Activated CD4-positive, CD25-positive, alpha-beta regulatory T cell treated with anti-CD3 and anti-CD28 coated beads, Interleukin-2, amount 50 U/mL, for 72 hours (primary cell): Measurements from ENCODE around the gene AJAP1.

Experiments used
- DNase-seq: peaks from one replicate; pipeline ENCODE4 v3.0.0; 2021

The AJAP1 gene

DNA sequence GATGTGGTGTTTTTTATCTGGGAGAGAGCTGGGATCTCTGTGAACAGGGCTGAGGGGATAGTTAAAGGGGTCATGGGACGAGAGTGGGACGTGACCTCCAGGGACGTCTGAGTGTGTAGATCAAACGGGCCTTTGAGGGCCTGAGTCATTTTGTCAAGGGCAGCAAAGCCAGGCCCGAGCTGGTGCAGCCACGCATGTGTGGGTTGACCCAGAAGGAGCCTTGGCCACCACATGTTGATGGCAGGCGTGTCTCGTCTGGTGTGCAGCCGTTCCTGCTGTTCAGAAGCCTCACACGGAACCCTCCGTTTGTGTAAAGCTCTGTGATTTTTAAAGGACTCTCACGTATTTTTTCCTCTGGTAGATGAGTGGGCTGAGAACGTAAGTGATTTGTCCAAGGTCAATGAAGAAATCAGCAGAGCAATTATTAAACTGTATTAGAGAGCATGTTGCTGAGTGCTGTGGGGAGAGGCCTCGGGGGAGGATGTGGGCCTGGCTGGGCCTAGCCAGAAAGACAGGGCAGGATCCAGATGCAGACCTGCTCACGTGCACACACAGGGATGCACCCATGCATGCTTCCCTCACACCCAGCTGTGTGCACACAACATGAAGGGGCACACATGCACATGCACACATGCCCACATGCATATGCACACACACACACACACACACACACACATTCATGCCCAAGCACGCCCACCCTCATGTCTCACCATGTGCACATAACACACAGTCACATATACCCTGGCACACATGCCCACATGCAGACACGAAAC, 89.8 kb downstream of the AJAP1 start:
- DNase-seq, result no peak

GRCh38 chr1:4745560-4745959, 91.2 kb downstream of the AJAP1 start:
- no peak for DNase-seq

DNA sequence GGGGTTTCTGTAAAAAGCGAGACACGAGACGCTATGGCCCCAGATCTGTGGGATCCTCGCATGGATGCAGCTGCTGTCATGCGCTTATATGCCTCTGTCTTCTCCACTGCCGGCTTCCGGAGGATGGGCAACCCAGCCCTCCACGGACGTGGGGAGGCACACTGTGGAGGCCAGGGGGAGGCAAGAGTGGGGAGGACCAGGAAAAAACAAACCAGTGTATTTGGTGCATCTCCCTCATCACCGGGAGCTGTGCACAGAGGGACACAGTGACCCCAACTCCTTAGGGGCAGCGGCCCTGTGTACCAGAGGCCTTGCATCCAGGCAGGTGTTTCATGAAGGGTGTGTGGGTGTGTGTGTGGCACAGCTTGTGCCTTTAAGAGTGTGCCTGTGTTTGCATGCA, 95.0 kb downstream of the AJAP1 start:
- no peak for DNase-seq

- no peak for DNase-seq
These were observed 95.8 kb downstream of the AJAP1 start for GRCh38 chr1:4750177-4750576.

DNA sequence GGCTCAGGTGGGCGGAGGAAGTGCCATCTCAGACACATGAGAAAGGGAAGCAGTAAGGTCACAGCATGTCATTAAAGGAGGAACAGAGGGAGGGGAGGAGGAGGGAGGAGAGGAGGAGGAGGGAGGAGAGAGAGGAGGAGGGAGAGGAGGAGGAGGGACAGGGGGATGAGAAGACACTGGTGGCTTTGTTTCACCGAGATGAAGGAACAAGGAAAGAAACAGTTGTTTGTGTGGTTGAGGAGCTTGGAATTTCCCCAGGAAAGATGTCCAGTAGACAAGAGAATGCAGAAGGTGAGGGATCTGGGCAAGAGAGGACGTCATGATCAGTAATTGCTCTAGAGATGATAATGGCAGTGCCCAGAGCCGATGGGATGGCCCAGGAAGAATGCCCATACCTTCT, 97.7 kb downstream of the AJAP1 start:
- DNase-seq, result no peak

DNA sequence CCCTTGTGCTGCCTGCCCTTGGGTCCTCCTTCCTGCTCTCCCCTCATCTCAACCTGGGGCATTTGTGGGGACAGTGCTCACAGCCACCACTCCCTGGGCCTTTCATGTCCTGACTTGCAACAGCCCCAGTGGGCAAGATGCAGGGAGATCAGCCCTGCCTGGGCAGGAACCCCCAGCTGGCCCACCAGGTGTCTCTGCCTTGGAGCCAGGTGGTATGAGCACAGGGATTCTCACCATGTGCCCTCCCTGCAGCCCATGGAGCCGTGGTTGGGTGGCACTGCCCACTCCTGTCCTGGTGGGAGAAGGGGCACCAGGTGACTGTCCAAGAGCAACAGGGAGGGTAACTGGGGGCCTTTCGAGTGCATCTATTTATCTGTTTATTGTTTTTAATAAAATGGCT, 100.4 kb downstream of the AJAP1 start:
- DNase-seq, result no peak

- no peak for DNase-seq
These were observed 101.0 kb downstream of the AJAP1 start for GRCh38 chr1:4755301-4755845.

DNA sequence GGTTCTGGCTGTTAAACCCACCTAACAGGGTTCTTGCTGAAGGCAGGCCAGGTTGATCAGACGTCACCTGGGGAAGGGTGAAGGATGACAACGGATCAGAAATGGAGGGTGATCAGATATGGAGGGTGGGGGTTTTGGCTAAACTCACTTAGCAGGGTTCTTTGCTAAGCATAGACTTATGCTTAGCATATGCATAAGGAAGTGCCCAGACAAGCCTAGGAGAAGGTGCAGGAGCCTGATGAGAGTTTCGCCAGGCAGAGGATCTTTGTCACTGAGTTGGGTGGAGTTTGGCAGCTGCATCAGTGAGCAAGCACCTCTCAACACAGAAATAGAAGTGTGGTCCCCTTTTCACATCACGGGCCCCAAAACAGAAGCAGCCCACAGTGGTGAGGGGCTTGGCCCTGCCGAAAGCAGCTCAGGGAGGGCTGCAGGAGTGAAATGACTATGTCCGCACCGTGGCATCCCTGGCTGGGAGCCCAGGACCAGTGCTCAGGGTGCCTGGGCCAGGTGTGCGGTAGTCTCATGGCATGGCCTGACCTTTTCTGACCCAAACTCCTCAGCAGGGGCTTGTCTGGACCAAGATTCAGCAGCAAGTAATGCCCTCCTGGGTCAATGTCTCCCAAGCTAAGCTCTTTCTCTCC, 101.6 kb downstream of the AJAP1 start:
- DNase-seq, result no peak

GRCh38 chr1:4756851-4757580, 102.6 kb downstream of the AJAP1 start:
- DNase-seq, result no peak

- DNase-seq, result no peak
These were observed 105.3 kb downstream of the AJAP1 start for GRCh38 chr1:4759671-4760070.

DNA sequence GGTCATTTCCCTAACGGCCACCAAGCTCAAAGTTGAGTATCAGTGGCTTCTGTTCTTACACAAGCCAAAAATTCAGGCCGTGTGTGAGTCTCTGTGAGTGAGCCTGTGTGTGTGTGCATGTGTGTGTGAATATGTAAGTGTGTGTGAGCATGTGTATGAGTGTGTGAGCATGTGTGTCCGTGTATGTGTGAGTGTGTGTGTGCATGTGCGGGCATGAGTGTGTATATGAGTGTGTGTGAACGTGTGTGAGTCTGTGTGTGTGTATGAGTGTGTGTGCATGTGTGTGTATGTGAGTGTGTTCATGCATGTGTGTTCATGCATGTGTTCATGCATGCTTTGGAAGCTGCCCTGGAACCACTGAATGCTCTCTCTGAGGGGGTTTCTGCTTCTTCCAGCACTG, 105.7 kb downstream of the AJAP1 start:
- no peak for DNase-seq

DNA sequence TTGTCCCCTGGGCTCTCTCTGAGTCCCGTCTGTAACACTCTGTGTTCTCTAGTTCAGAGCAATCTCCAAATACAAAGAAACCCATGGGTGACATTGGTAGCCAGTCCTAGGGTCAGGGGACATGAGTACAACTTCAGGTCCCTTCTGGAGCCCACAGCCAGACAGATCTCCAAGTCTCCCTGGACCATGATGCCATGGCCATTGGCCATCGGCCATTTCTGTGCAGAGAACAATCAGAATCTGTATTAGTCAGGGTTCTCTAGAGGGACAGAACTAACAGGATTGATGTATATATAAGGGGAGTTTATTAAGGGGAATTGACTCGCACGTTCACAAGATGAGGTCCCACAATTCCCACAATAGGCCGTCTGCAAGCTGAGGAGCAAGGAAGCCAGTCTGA, 106.9 kb downstream of the AJAP1 start:
- no peak for DNase-seq

DNA sequence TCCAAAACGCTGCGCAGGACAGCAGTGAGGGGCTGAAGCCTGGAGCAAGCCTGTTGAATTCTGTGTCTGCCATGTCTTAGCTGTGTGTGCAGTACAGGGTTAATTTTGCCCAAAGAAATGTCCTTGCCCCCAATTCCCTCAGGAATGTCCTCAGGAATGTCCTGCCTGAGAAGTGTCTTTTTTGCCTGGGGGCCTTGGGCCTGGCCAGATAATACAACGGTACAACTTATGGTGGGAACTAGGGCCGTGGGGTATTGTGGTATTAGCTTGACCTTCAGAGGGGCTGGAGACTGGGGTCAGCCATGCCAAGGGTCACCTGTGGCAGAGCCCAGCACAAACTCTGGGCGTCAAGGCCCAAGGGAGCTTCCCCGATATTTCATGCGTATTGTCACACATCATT, 107.7 kb downstream of the AJAP1 start:
- DNase-seq, result no peak

DNA sequence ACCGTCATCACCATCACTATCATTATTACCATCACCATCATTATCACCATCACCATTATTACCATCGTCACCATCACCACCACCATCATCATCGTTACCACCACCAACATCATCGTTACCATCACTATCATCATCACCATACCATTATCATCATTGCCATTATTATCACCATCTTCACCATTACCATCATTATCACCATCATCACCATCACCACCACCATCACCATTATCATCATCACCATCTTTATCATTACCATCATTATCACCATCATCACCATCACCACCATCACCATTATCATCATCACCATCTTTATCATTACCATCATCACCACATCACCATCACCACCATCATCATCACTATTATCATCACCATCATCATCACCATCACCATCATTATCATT, 112.9 kb downstream of the AJAP1 start:
- DNase-seq, result no peak

DNA sequence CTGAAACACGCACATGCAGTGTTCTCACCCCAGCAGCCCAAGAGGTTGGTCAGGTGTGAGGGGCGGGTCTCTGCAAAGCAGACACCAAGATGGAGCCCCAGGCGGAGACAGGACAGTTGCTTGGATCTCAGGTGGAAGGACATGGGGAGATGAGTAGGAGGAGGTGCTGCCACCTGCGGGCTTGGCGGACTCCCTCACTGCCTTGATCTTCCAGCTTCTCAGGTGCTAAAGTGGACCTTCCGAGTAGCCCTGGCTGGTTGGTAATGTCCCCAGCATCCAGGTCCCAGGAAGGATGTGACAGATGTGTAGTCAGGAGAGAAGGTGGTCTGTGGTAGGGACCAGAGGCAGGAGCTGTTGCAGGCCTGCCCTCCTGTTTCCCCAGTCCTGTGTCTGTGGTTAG, 114.1 kb downstream of the AJAP1 start:
- DNase-seq, result no peak

- DNase-seq, result no peak
These were observed 115.3 kb downstream of the AJAP1 start for GRCh38 chr1:4769516-4770280.

- DNase-seq, result no peak
These were observed 116.3 kb downstream of the AJAP1 start for GRCh38 chr1:4770713-4771112.

GRCh38 chr1:4771267-4771666, 116.9 kb downstream of the AJAP1 start:
- DNase-seq, result no peak

DNA sequence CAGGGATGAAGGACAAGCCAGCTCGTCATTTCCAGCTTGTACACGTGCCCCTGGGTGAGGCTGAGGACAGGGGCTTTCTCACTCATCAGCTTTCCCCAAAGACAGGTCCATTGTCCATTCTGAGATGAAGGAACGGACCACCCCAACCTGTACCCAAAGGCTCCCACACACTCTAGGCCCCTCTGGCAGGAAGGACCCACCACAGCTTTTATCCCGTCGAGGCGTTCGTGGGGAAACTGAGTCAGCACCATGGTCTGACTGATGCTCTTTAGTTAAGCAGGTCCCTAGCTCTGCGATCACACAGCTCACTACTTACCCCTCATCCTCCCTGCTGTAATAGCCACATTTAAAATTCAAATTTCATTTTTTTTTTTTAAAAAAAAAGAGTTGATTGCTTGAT, 117.3 kb downstream of the AJAP1 start:
- DNase-seq, result no peak

DNA sequence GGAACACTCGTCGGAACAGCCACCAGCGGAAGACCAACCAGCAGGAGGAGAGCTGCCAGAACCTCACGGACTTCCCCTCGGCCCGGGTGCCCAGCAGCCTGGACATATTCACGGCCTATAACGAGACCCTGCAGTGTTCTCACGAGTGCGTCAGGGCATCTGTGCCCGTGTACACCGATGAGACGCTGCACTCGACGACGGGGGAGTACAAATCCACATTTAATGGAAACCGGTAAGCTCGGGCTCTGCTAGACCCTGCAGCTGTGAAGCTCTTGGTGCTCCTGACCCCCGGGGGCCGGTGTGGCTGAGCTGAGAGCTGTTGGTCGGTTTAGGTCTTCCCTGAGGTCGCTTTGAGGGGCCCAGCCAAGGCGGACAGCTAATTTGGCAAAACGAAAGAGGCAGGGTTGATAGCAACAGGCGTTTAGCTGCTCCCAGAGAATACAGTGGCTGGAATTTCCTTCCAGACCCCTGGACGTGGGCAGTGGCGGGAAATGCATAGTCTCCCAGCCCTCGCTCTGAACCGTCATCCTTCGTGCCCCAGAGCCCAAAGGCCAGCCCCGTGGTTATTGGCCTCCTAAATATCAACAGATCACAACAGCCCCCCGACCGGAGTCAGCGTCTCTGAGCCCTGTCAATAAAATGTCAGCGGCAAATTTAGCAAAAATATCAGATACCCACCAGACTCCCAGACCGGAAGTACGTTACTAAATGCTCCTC, 118.0 kb downstream of the AJAP1 start:
- DNase-seq, result no peak

DNA sequence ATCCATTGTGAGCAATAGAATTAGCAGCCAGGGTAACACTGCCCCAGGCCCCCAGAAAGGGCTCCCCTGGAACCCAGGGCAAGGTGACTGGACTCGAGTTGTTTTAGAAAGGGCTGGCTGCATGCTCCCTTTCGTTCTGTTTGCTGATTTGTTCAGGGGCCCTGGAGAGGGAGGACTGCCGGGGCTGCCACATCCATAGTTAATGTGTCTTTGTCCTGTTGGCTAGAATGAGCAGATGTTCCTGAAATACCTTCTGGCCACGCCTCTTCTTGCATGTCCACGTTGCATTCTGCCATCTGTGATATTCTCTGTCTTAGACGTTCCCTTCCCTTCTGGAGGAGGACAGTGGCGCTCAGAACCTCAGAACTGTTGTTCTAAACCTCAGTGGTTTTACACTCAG, 118.8 kb downstream of the AJAP1 start:
- DNase-seq, result no peak

DNA sequence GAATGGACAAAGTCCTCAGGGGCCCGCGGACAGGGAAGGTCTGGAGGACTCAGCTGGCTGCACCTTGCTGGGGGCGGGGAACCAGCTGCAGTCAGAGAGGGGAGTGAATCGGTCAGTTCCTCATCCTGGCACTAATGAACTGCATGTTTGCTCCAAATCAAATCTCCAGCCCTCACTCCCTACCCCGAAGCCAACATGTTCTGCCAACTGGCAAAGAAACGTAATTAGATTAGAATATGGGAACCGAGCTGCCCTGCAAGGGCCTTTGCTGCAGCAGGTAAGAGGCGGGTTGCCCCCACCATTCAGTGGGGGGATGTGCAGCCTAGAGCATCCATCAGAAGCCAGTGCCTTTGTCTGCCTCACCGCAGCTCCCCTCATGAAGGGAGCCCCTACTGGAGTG, 121.1 kb downstream of the AJAP1 start:
- DNase-seq, result no peak
